Activated CD8-positive, alpha-beta memory T cell treated with anti-CD3 and anti-CD28 coated beads, Interleukin-2, amount 50 U/mL, for 48 hours (primary cell): Measurements from ENCODE around the gene CPVL.

Experiments used
- DNase-seq: peaks from one replicate; pipeline ENCODE4 v3.0.0-alpha.2; 2020

The CPVL gene

GRCh38 chr7:28996836-28997235, 149.5 kb downstream of the CPVL start:
- DNase-seq: no peak

GRCh38 chr7:28993371-28993770, 153.0 kb downstream of the CPVL start:
- DNase-seq: no peak

GRCh38 chr7:28992798-28993197, 153.5 kb downstream of the CPVL start:
- DNase-seq: no peak

GRCh38 chr7:28990200-28990960, 156.0 kb downstream of the CPVL start:
- no peak for DNase-seq

- DNase-seq: no peak
Observed at GRCh38 chr7:28989211-28989980, 156.9 kb downstream of the CPVL start.

- no peak for DNase-seq
Observed at GRCh38 chr7:28988810-28989209, 157.5 kb downstream of the CPVL start.

- DNase-seq: no peak
Observed at GRCh38 chr7:28988091-28988490, 158.2 kb downstream of the CPVL start.

GRCh38 chr7:28986765-28987110, 159.6 kb downstream of the CPVL start:
- DNase-seq: no peak

- no peak for DNase-seq
Observed at GRCh38 chr7:28986028-28986764, 160.1 kb downstream of the CPVL start.

- DNase-seq: no peak
Observed at GRCh38 chr7:28984631-28985030, 161.7 kb downstream of the CPVL start.

GRCh38 chr7:28984217-28984616, 162.1 kb downstream of the CPVL start:
- DNase-seq: no peak

GRCh38 chr7:28983396-28984190, 162.7 kb downstream of the CPVL start:
- no peak for DNase-seq

- DNase-seq: no peak
Observed at GRCh38 chr7:28981161-28981465, 165.2 kb downstream of the CPVL start.

GRCh38 chr7:28980451-28981160, 165.7 kb downstream of the CPVL start:
- no peak for DNase-seq

GRCh38 chr7:28979776-28980175, 166.6 kb downstream of the CPVL start:
- no peak for DNase-seq

GRCh38 chr7:28977881-28978280, 168.5 kb downstream of the CPVL start:
- DNase-seq: no peak

GRCh38 chr7:28976022-28976421, 170.3 kb downstream of the CPVL start:
- DNase-seq: no peak

GRCh38 chr7:28973591-28973990, 172.7 kb downstream of the CPVL start:
- DNase-seq: no peak

- no peak for DNase-seq
Observed at GRCh38 chr7:28964056-28964455, 182.3 kb downstream of the CPVL start.

GRCh38 chr7:28961972-28962371, 184.4 kb downstream of the CPVL start:
- no peak for DNase-seq

- DNase-seq: no peak
Observed at GRCh38 chr7:28960071-28960840, 186.1 kb downstream of the CPVL start.

GRCh38 chr7:28958980-28959347, 187.4 kb downstream of the CPVL start:
- DNase-seq: no peak
